Activated CD4-positive, CD25-positive, alpha-beta regulatory T cell treated with anti-CD3 and anti-CD28 coated beads, Interleukin-2, amount 50 U/mL, for 16 hours (primary cell): ENCODE data around the gene CAMK2D.

Source experiments
- DNase-seq: peaks from one replicate; pipeline ENCODE4 v3.0.0-alpha.2; 2020; ENCODE audit warnings: low read depth, low spot score

The CAMK2D gene

DNA sequence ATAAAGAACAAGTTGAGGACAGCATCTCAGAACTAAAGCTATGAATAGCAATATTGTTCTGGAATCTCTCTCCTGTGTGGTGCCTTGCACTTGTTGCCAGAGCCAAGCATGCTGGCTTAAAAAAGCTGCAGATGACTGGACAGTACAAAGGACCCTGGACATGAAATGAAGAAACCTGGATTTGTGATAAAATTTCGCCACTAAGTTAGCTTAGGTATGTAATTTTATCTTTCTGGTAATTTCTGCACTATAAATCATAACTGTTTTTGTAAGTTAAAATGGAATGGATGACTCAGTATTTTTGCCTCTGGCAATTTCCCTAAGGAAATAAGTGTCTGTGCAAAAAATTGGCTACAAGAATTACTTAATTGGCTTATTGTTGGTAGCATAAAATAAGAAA is 317.2 kb downstream of the CAMK2D start:
- DNase-seq: no peak

DNA sequence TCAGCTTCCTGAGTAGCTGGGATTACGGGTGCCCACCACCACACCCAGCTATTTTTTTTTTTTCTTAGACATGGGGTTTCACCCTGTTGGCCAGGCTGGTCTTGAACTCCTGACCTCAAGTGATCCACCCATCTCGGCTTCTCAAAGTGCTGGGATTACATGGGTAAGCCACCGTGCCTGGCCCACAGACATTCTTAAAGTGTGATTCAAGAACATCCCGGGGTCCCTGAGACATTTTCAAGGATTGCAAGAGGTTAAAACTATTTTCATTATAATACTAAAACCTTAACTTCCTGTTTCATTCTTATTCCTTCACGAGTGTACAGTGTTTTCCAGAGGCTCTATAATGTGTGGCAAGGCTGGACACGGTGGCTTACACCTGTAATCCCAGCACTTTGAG is 318.7 kb downstream of the CAMK2D start:
- DNase-seq: no peak

DNA sequence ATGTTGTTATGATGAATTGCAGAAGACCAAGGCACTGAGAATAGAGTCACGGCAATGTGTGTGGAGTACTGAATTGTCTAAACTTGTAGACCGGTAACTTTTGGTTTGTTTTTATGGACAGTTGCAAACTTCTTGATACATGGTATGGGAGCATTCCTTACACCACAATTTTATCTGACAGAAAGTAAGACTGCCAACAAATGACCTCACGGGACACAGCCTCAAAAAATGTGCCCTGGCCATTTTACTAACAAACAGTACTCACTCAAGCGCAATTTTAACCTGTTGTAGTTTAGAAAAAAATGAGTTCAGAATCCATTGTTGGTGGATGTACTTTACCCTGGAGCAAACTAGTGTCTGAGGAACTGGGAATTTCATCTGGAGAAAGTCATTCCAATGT is 321.2 kb downstream of the CAMK2D start:
- no peak for DNase-seq

- DNase-seq: no peak
These were observed 322.9 kb downstream of the CAMK2D start for GRCh38 chr4:113438596-113438995.

DNA sequence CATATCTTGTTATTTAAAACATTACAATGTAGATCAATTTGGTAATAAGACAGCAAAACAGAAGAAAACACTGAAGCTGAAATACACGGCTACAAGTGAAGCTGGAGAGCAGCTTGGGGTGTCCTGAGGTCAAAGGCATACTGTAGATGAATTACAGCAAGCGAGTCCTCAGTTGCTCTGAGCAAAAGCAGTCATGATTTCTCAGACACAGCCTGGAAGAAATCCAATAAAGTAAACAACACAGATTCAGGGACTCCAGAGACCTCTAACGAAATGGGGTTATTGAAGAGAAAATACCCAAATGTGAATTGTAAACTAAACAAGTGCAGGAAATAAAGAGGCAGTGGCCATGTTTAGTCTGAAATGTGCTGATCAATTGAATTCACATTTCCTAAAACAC is 324.4 kb downstream of the CAMK2D start:
- no peak for DNase-seq

GRCh38 chr4:113436360-113436759 is 325.2 kb downstream of the CAMK2D start:
- DNase-seq: no peak

DNA sequence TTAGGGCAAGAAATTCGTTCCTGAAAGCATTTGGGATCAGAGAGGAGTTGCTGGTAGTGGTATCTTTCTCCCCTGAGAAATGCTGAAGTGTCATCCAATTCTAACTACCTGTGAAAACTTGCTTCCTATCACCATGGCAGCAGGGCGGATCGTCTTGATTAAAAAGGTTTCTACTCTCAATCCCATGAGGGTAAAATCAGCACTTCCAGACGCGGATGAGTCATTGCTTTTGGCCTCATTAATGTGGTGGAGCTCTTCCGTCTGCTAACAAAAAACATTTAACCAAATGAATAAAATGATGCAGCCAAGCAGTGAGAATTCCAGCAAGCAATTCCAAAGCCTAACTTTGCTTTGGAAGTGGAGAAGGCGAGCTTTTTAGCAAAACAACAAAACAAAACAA is 325.6 kb downstream of the CAMK2D start:
- DNase-seq: no peak

GRCh38 chr4:113434247-113434587 is 327.3 kb downstream of the CAMK2D start:
- no peak for DNase-seq

- DNase-seq: no peak
These were observed 327.8 kb downstream of the CAMK2D start for GRCh38 chr4:113433536-113434246.

DNA sequence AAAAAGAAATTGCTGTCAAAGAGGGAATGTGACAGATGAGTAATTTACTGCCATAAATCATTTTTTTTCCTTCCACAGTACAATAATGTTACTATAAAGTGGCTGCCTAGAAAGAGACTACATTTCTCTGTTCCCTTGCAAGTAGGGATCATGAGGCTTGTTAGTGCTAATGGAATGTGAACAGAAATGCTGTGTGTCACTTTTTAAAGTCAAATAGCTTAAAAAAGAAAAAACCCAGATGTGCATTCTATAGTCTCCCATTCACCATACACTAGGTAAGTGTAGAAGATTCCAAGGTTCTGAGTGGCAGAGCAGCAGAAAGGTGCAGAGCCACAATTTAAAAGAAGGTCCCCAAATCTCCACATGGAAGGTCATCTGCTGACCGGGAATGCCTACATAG is 328.4 kb downstream of the CAMK2D start:
- DNase-seq: no peak

- no peak for DNase-seq
These were observed 337.9 kb downstream of the CAMK2D start for GRCh38 chr4:113423631-113424030.

- no peak for DNase-seq
These were observed 340.6 kb downstream of the CAMK2D start for GRCh38 chr4:113420938-113421337.

- DNase-seq: no peak
These were observed 341.9 kb downstream of the CAMK2D start for GRCh38 chr4:113419631-113420030.

DNA sequence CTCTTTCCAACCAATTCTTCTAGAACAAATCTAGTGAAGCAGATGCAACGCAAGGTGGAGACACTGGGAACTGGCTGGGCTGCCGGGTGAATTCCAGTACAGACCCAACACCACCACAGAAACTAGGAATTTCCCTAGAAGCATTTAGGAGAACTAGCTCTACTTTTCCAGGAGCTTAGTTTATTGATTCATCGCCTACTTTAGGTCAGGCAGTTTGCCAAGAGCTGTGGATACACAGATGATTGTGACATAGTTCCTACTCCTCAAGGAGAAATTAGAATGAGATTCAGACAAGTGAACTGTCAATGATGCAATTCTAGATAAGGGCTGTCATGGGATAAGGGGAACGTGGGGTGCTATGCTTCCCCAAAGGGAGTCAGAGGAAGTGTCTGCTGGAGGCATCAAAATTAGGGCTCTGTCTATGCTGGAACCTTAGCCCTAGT is 350.0 kb downstream of the CAMK2D start:
- DNase-seq: no peak

- DNase-seq: no peak
These were observed 350.9 kb downstream of the CAMK2D start for GRCh38 chr4:113410686-113411085.

GRCh38 chr4:113409181-113409580 is 352.4 kb downstream of the CAMK2D start:
- DNase-seq: no peak

- no peak for DNase-seq
These were observed 354.1 kb downstream of the CAMK2D start for GRCh38 chr4:113407409-113407808.

- DNase-seq: no peak
These were observed 354.9 kb downstream of the CAMK2D start for GRCh38 chr4:113406723-113407016.

GRCh38 chr4:113405874-113406722 is 355.4 kb downstream of the CAMK2D start:
- DNase-seq: no peak

DNA sequence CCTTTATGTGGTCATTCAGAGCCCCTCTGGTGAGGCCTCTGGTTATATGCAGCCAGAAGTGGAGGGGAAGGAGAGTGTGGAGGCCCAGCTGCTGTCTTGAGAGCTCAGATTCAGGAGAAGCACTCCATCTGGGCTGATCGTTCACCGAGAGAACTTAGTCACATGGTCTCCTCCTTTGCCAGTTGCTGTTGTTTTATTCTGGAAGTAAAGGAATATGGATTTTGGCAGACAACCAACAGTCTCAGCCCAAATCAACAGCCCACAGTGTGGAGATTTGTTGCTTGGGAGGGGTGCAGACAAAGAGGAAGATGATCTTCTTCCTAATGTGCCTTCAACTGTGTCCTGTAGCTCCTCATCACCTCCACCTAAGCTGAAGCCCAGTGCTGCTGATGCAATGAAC is 356.7 kb downstream of the CAMK2D start:
- DNase-seq: no peak

DNA sequence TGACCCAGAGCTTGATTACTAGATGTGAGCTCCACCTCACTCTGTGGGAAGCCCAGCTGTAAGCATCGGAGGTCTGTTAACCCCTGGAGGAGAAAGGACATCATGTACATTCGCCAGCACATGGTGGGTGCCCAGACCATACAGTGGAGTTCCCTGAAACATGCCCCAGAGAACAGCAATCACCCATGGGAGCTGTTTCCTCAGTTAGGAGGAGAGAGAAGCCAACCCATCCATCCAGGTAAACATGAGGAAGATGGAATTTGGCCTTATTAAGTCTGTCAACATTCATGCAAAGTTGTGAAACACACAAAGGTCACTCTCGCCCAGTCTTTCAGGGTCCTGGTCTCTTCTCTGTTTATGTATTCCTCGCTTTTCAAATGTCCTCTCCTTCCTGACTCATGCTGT is 357.4 kb downstream of the CAMK2D start:
- no peak for DNase-seq
